Measurements from ENCODE around the gene ACP6.
A peak's percentile ranks its signal among the peaks of the same experiment; 100 is the strongest.

Gene ACP6

GRCh38 chr1:147648933-147649332, 21.4 kb downstream of the ACP6 start:
- DNase-seq = peak in 1 of 5 donors; percentile 18

GRCh38 chr1:147647796-147648633, 22.3 kb downstream of the ACP6 start:
- peak in 1 of 5 donors; percentile 73 for DNase-seq

- no peak for DNase-seq
These were observed 26.4 kb downstream of the ACP6 start for GRCh38 chr1:147643974-147644373.

- peak in 4 of 5 donors; percentile 17 to 58 (median 45) for DNase-seq
These were observed 28.4 kb downstream of the ACP6 start for GRCh38 chr1:147641695-147642592.

GRCh38 chr1:147641291-147641690, 29.0 kb downstream of the ACP6 start:
- no peak for DNase-seq

GRCh38 chr1:147640553-147641165, 29.7 kb downstream of the ACP6 start:
- peak; percentile 57 to 75 (median 69) for DNase-seq

GRCh38 chr1:147636314-147636713, 34.0 kb downstream of the ACP6 start:
- DNase-seq = no peak

- no peak for DNase-seq
These were observed 35.0 kb downstream of the ACP6 start for GRCh38 chr1:147635342-147635741.

GRCh38 chr1:147634645-147635044, 35.7 kb downstream of the ACP6 start:
- no peak for DNase-seq

- DNase-seq = no peak
These were observed 36.6 kb downstream of the ACP6 start for GRCh38 chr1:147633759-147634158.

- DNase-seq = no peak
These were observed 38.5 kb downstream of the ACP6 start for GRCh38 chr1:147631839-147632238.

- DNase-seq = no peak
These were observed 39.9 kb downstream of the ACP6 start for GRCh38 chr1:147630447-147630846.

- DNase-seq = no peak
These were observed 40.3 kb downstream of the ACP6 start for GRCh38 chr1:147630022-147630421.

- DNase-seq = peak in 1 of 5 donors; percentile 30
These were observed 41.9 kb downstream of the ACP6 start for GRCh38 chr1:147628441-147628840.

GRCh38 chr1:147627435-147628110, 42.8 kb downstream of the ACP6 start:
- DNase-seq = peak in 3 of 5 donors; percentile 29 to 50 (median 40)

GRCh38 chr1:147626739-147627138, 43.6 kb downstream of the ACP6 start:
- DNase-seq = no peak

- no peak for DNase-seq
These were observed 44.0 kb downstream of the ACP6 start for GRCh38 chr1:147626291-147626690.

GRCh38 chr1:147625362-147625995, 44.8 kb downstream of the ACP6 start:
- no peak for DNase-seq

- no peak for DNase-seq
These were observed 45.8 kb downstream of the ACP6 start for GRCh38 chr1:147624529-147624928.

- no peak for DNase-seq
These were observed 46.3 kb downstream of the ACP6 start for GRCh38 chr1:147624011-147624410.

GRCh38 chr1:147622731-147623130, 47.6 kb downstream of the ACP6 start:
- DNase-seq = no peak

- no peak for DNase-seq
These were observed 49.8 kb downstream of the ACP6 start for GRCh38 chr1:147620543-147620942.

Data from T-helper 1 cell (primary cell).